Hepatocyte (in vitro differentiated cells): ENCODE data around the gene BMP6. TPM values are rescaled to one million over a fixed set of nuclear protein-coding genes. Genes with fewer than 3 reads are reported as not detected.

ENCODE experiments used
- DNase-seq: peaks from one replicate; pipeline ENCODE4 v3.0.0-alpha.2; 2016; ENCODE audit warnings: low spot score
- H2AFZ ChIP-seq: fragments of 200-600 bp; sonication (generic); 2 replicates; pipeline ENCODE4 v1.6.0; 2016; ENCODE audit warnings: antibody characterized with exemption, mild to moderate bottlenecking
- H3K27ac ChIP-seq: fragments of 200-600 bp; sonication (generic); 2 replicates; pipeline ENCODE4 v1.5.1; 2016; ENCODE audit warnings: mild to moderate bottlenecking
- H3K27me3 ChIP-seq: fragments of 200-600 bp; sonication (generic); 2 replicates; pipeline ENCODE4 v1.6.1; 2016
- H3K36me3 ChIP-seq: fragments of 200-600 bp; sonication (generic); replicated peaks from 2 replicates; pipeline ENCODE4 v1.5.1; 2016; ENCODE audit warnings: low read depth; ENCODE audit not compliant: insufficient read depth
- H3K4me1 ChIP-seq: fragments of 200-600 bp; sonication (generic); 2 replicates; pipeline ENCODE4 v1.5.1; 2016; ENCODE audit warnings: mild to moderate bottlenecking, moderate library complexity; ENCODE audit not compliant: insufficient read depth
- H3K4me2 ChIP-seq: fragments of 200-600 bp; sonication (generic); 2 replicates; pipeline ENCODE4 v1.6.0; 2016
- H3K4me3 ChIP-seq: fragments of 200-600 bp; sonication (generic); 2 replicates; pipeline ENCODE4 v1.5.1; 2016; ENCODE audit warnings: mild to moderate bottlenecking
- H3K79me2 ChIP-seq: fragments of 200-600 bp; sonication (generic); 2 replicates; pipeline ENCODE4 v1.6.0; 2017; ENCODE audit warnings: mild to moderate bottlenecking
- H3K9me2 ChIP-seq: fragments of 200-600 bp; sonication (generic); replicated peaks from 2 replicates; pipeline ENCODE4 v1.6.0; 2017; ENCODE audit warnings: mild to moderate bottlenecking; ENCODE audit not compliant: insufficient read depth
- H3K9me3 ChIP-seq: fragments of 200-600 bp; sonication (generic); 2 replicates; pipeline ENCODE4 v1.5.1; 2016; ENCODE audit warnings: low read depth, mild to moderate bottlenecking
- H4K20me1 ChIP-seq: fragments of 200-600 bp; sonication (generic); 2 replicates; pipeline ENCODE4 v1.6.0; 2016; ENCODE audit warnings: mild to moderate bottlenecking; ENCODE audit not compliant: insufficient read depth, poor library complexity, severe bottlenecking
- CTCF ChIP-seq: fragments of 200-600 bp; sonication (generic); IDR thresholded peaks from 2 replicates; pipeline ENCODE4 v1.5.1; 2016; ENCODE audit warnings: antibody characterized with exemption, mild to moderate bottlenecking; ENCODE audit not compliant: poor library complexity
- EZH2 ChIP-seq: fragments of 200-600 bp; sonication (generic); IDR thresholded peaks from 2 replicates; pipeline ENCODE4 v1.6.1; 2016; ENCODE audit warnings: antibody characterized with exemption, mild to moderate bottlenecking, borderline replicate concordance
- EZH2phosphoT487 ChIP-seq: fragments of 200-600 bp; sonication (generic); IDR thresholded peaks from one replicate; pipeline ENCODE4 v1.6.1; 2018; ENCODE audit warnings: antibody characterized with exemption, mild to moderate bottlenecking, low read depth, moderate library complexity; ENCODE audit not compliant: unreplicated experiment, severe bottlenecking
- WGBS: methylation state at CpG from one replicate; pipeline ENCODE4 v1.1.6; 2016; ENCODE audit warnings: low lambda C conversion rate; ENCODE audit errors: missing lambda C conversion rate; 5-methylcytosine and 5-hydroxymethylcytosine counted together
- polyA plus RNA-seq: library from polyadenylated mRNA; unstranded; fragments of >200 nt; fragmentation: Nextera tagmentation; extraction: Ambion mirVana; gene quantifications from 2 replicates; pipeline ENCODE4 v1.2.1, GENCODE V29; 2016
- total RNA-seq: library from RNA; depleted of rRNA; stranded (reverse); fragments of >200 nt; gene quantifications from 2 replicates; pipeline ENCODE4 v1.2.3, GENCODE V29; 2014

Gene BMP6
- total and polyA plus RNA-seq, 2 experiments from 2014 or later, result 4.0 to 4.3 TPM

- Histone ChIP-seq H3K79me2 (peaks cover 5% of the 10 kb centered on the region), H3K9me3 (no peaks in the 10 kb centered on the region), H3K9me2 (no peaks in the 10 kb centered on the region), H3K36me3 (no peaks in the 10 kb centered on the region), H3K4me3 (no peak overlapping the region), H4K20me1 (peaks cover 6% of the 10 kb centered on the region), H3K27me3 (no peaks in the 10 kb centered on the region), H3K27ac (no peak overlapping the region), H3K4me1 (peaks cover 7% of the 10 kb centered on the region), H2AFZ (no peak overlapping the region), H3K4me2 (no peak overlapping the region)
- TF ChIP-seq EZH2phosphoT487 (no peak), EZH2 (no peak), CTCF (no peak)
- DNase-seq, result no peak
- WGBS, result 57% methylated on average over 5 of the region's 5 CpGs
Measured at GRCh38 chr6:7914311-7914710, 188.4 kb downstream of the BMP6 start.

GRCh38 chr6:7914991-7915789, 189.3 kb downstream of the BMP6 start:
- no peak overlapping the region for H2AFZ ChIP-seq
- TF ChIP-seq EZH2 (no peak), EZH2phosphoT487 (no peak), CTCF (no peak)
- H3K27ac ChIP-seq, result no peak overlapping the region
- H4K20me1 ChIP-seq, result no peaks in the 10 kb centered on the region
- no peaks in the 10 kb centered on the region for H3K9me3 ChIP-seq
- H3K4me2 ChIP-seq, result no peak overlapping the region
- no peaks in the 10 kb centered on the region for H3K27me3 ChIP-seq
- H3K9me2 ChIP-seq, result no peaks in the 10 kb centered on the region
- H3K4me3 ChIP-seq, result no peak overlapping the region
- H3K36me3 ChIP-seq, result no peaks in the 10 kb centered on the region
- DNase-seq, result no peak
- peaks cover 4% of the 10 kb centered on the region for H3K4me1 ChIP-seq
- 89% methylated on average over 11 of the region's 11 CpGs for WGBS
- no peaks in the 10 kb centered on the region for H3K79me2 ChIP-seq

GRCh38 chr6:7916959-7917358, 191.1 kb downstream of the BMP6 start:
- Histone ChIP-seq H2AFZ (no peak overlapping the region), H4K20me1 (no peaks in the 10 kb centered on the region), H3K4me3 (no peak overlapping the region), H3K27me3 (no peaks in the 10 kb centered on the region), H3K9me2 (no peaks in the 10 kb centered on the region), H3K4me2 (no peak overlapping the region), H3K36me3 (no peaks in the 10 kb centered on the region), H3K27ac (no peak overlapping the region), H3K79me2 (no peaks in the 10 kb centered on the region), H3K9me3 (no peaks in the 10 kb centered on the region), H3K4me1 (no peaks in the 10 kb centered on the region)
- no peak for DNase-seq
- 92% methylated on average over 1 of the region's 1 CpG for WGBS
- no peak for TF ChIP-seq CTCF
- no peak for TF ChIP-seq EZH2phosphoT487
- no peak for TF ChIP-seq EZH2
